DMS53 treated with DMSO at 0.1 percent for 48 hours (cell line): Measurements from ENCODE around the gene GLT1D1.
"Not testable (repeated sequence)": the region's sequence is repeated elsewhere in the genome, so short reads cannot be mapped to it uniquely, and the experiment has no call there.

ENCODE experiments used
- DNase-seq: peaks from one replicate; lab custom pipeline; 2025; ENCODE audit not compliant: unreplicated experiment; lab: John Stamatoyannopoulos, UW

The GLT1D1 gene

GRCh38 chr12:128852885-128853599 lies at the start of gene GLT1D1:
Gene GLT1D1, plus strand, starts transcription at chr12:128853478. Its CDS starts 104 bp downstream, at chr12:128853582.
- DNase-seq: no peak

DNA sequence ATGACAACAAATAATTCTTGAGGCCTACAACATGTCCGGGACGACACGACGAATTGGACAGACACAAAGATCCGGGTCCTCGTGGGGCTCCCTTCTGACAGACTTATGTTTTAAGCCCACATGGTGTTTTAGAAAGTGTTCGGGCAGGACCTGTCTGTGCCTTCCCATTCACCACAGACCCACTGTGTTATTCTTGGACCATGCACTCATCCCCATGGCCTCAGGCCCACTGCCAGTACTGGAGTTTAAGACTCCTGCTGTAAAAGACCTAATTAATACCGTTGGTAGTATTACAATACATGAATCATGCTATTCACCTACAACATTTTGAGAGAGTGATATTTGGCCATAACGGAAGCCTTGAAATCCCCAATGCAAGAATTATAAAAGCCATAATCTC lies 49.5 kb upstream of the GLT1D1 start:
- no peak for DNase-seq

DNA sequence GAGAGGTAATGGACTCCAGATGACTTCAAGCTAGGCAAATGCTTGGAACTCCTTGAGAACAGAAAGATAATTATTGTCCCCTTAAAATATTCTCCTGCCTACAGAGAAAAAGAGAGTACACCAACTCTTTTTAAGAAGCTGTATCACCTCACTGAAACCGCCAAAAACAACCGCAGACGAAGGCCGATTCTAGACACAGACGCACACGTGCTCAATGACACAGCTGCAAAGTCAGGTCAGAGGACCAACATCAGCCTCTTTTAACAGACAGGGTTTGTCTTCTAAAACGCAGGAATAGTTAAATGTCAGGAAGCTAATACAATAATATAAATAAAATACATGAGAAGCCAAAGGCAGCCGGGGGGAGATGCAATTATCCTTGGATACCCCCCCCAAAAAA lies 48.5 kb upstream of the GLT1D1 start:
- no peak for DNase-seq

DNA sequence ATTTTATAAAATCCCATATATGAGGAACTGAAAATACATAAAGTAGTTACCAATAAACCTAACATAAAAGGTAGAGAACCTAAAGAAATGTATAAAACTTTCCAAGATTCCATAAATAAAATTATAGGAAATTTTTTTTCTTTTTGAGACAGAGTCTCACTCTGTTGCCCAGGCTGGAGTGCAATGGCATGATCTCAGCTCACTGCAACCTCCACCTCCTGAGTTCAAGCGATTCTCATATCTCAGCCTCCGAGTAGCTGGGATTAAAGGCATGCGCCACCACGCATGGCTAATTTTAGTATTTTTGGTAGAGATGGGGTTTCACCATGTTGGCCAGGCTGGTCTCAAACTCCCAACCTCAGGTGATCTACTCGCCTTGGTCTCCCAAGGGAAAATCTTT lies 47.9 kb upstream of the GLT1D1 start:
- DNase-seq: not testable (repeated sequence)

DNA sequence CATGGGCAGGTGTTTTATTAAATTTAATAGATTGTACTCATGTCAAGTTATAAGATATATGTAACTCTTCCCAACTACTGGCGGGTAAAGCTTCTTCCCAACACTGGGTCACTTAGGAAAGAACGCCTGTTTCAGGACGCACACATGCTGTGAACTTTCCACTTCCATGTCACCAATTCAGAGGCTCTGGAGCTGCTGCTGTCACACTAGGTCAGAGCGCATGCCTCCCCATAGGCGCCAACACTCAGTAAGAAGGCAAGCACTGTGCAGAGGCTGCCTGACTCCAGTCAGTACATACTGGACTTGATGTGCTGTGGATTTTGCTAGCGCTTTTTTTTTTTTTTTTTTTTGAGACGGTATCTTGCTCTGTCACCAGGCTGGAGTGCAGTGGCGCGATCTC lies 46.7 kb upstream of the GLT1D1 start:
- no peak for DNase-seq

- DNase-seq: no peak
These were observed 46.0 kb upstream of the GLT1D1 start for GRCh38 chr12:128807161-128807724.

DNA sequence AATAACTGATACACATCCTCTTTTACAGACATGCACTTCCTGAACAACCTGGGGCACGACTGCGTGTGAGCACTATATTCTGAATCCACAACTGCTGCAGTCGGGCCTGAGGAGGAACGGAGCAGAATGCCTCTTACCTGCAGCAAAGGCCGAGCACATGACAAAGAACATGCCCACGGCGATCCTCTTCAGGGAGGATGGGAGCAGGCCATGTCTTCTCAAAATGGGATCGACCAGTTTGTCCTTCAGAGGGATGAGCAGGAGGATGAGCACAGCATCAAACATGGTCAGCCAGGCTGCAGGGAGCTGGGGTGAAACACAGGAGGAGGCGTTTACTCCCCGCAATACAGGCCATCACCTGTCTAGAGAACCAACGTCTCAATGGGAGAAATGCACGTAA lies 44.6 kb upstream of the GLT1D1 start:
- DNase-seq: no peak

DNA sequence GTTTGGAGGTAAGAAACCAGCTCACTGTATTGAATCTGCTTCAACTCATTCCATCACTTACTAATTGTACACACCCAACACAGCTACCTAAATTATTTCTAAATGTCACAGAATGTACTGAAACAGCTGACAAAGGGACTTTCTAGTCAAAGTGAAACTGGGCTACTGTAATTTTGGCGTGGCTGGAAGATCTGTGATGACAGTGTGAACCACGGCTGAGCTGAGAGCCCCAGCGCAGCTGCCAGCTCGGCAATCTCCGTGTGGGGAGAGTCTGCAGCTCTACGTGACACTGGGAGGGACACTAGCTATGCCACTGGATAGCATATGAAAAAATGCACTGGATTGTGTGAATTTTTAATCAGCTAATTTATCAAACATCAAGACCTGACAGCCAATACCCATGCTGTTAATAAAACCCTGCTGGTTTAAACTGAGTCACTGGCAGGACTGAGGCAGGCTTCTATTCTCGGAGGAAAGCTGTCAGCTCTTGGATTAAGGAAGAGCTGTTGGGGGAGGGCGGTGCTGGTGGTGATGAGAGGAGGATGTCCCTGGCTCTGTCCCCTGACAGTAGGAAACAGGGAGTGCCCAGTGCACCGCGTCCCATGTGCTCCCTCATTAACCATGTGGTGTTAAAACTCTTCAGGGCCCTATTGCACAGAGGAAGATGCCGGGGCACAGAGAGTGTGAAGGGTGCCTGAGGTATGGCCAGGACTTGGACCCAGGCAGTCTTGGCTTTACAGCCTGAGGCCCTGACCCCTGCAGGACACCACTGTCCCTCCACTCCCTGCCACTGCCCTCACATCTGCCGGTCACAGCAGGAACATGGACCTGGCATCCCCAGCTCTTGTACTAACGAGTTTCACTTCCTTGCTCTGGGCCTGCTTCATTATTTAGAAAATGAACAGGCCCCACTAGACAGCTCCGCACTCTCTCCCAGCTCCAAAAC lies 42.8 kb upstream of the GLT1D1 start:
- no peak for DNase-seq

DNA sequence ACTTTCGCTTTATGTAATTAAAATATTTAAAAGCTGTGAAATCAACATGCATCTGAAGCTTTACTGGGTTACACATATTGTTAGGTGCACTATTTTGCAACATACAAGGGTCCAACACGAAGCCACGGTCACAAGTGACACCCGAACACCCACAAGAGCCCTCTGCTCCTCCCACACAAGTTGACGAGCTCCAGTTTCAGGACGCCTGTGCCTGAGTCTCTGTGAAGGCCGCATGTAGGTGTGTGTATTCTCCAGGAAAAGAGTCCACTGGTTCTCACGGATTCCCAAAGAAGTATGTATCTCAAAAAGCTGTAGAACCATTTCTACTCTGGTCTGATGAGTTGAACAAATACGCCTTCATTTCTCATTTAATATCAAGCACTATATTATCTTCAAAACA lies 41.5 kb upstream of the GLT1D1 start:
- no peak for DNase-seq

GRCh38 chr12:128813392-128813791 lies 39.9 kb upstream of the GLT1D1 start:
- no peak for DNase-seq

GRCh38 chr12:128813883-128814282 lies 39.4 kb upstream of the GLT1D1 start:
- DNase-seq: no peak

DNA sequence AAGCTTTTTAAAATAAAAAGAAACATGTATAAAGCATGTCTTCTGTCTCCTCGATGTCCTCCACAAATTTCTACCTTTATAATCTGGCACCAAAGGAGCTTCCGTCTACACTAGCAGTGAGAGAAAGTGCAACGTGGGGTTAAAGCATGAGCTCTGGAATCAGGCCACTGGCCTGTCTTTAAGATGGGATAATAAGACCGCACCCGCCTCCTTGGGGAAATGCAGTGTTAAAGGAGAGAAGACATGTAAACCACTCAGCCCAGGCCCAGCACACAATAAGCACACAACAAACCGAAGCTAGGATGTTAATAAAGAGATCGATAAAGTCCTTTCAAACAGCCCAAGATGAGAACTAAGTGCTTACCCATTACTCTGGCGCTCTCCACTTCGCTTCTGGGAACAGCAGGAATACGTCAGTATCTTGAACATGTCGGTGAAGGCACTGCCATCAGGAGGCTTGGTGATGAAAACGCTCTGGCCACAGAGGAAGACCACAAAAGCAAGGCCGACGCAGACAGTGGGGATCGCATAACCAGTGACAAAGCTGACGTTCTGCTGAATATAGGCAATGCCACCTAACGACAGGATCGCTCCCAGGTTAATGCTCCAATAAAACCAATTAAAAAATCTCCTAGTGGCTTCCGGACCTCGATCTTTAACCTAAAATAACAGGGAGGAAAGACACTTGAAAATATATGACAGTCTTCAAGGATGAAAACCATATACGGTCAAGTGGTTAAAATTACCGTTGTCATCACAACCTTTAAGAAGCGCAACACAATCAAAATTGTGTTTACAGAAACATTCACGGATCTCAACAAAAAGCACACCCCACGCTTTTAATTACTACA lies 38.6 kb upstream of the GLT1D1 start:
- no peak for DNase-seq

- DNase-seq: no peak
These were observed 37.3 kb upstream of the GLT1D1 start for GRCh38 chr12:128815779-128816642.

GRCh38 chr12:128816643-128816920 lies 36.7 kb upstream of the GLT1D1 start:
- no peak for DNase-seq

- DNase-seq: no peak
These were observed 35.9 kb upstream of the GLT1D1 start for GRCh38 chr12:128817111-128818015.

- DNase-seq: no peak
These were observed 34.9 kb upstream of the GLT1D1 start for GRCh38 chr12:128818065-128819022.

GRCh38 chr12:128819293-128820144 lies 33.8 kb upstream of the GLT1D1 start:
- DNase-seq: no peak
